Right lobe of liver (tissue), 6 donors: ENCODE data around the gene KANSL1. TPM values are rescaled to one million over a fixed set of nuclear protein-coding genes. Genes with fewer than 3 reads are reported as not detected.
"Not testable (repeated sequence)": the region's sequence is repeated elsewhere in the genome, so short reads cannot be mapped to it uniquely, and the experiment has no call there.

Experiments used
- ATAC-seq, 4 donors: fragments of 200-7000 bp; cut with Tn5 transposase; one replicate each; pipeline ENCODE4 v1.9.1; 2020; ENCODE audit warnings: mild to moderate bottlenecking in 4 of 4, moderate library complexity in 4 of 4
- DNase-seq, 3 donors: peaks; one replicate each; pipeline ENCODE4 v3.0.0-alpha.2; 2020
- H3K27ac ChIP-seq, 3 donors: fragments of 200-600 bp; one replicate each; pipeline ENCODE4 v1.8.0; 2022
- H3K27me3 ChIP-seq, 2 donors: fragments of 200-600 bp; one replicate each; pipeline ENCODE4 v1.8.0; 2022
- H3K36me3 ChIP-seq, 4 donors: fragments of 200-600 bp; sonication (generic) in 1 of 4; one replicate each; pipeline versions ENCODE4 v1.5.1 to v1.8.0; 2017 to 2022; ENCODE audit warnings: control low read depth in 1 of 4
- H3K4me1 ChIP-seq, 4 donors: fragments of 200-600 bp; sonication (generic) in 1 of 4; one replicate each; pipeline versions ENCODE4 v1.5.1 to v1.8.0; 2017 to 2022; ENCODE audit warnings: control low read depth in 1 of 4
- H3K4me3 ChIP-seq, 3 donors: fragments of 200-600 bp; one replicate each; pipeline ENCODE4 v1.8.0; 2022
- H3K9me3 ChIP-seq, 4 donors: fragments of 200-600 bp; sonication (generic) in 1 of 4; one replicate each; pipeline versions ENCODE4 v1.5.1 to v1.8.0; 2017 to 2022; ENCODE audit warnings: control low read depth in 1 of 4
- CTCF ChIP-seq, 4 donors: fragments of 200-600 bp in 3 of 4; fragments of 450-650 bp in 1 of 4; IDR thresholded peaks; one replicate each; pipeline versions ENCODE4 v1.5.1 to v1.8.0; 2016 to 2022; ENCODE audit warnings: antibody characterized with exemption in 4 of 4, mild to moderate bottlenecking in 2 of 4
- POLR2A ChIP-seq: fragments of 450-650 bp; IDR thresholded peaks from one replicate; pipeline ENCODE4 v1.6.1; 2017; ENCODE audit warnings: antibody characterized with exemption, mild to moderate bottlenecking
- WGBS: methylation state at CpG from one replicate; pipeline ENCODE4 v1.1.6; 2018; ENCODE audit warnings: low coverage, low lambda C conversion rate; ENCODE audit not compliant: insufficient coverage; ENCODE audit errors: missing lambda C conversion rate; 5-methylcytosine and 5-hydroxymethylcytosine counted together
- intact Hi-C, 2 donors: fragments of 100-400 bp; cut with DNase I; formaldehyde crosslinking; loops; one replicate each; pipeline versions ENCODE4 v1.11.2 to v1.14.1; 2022
- total RNA-seq, 6 experiments: library from RNA; depleted of rRNA in 2 of 6; stranded (reverse); fragments of >200 nt in 2 of 6; fragmentation: NEBNext Ultra II Directional in 3 of 6; extraction: Animal tissue kit (Norgen Biotek cat#: 25700) in 3 of 6; gene quantifications; one replicate each; pipeline versions ENCODE4 v1.1.0 to v1.2.4, GENCODE V29; 2016 to 2023
- donor health status: DM: no; HTN: yes; CAD: no.
- donor health status: DM: no; HTN: no; CAD: no.
- donor health status: DM: no; HTN: no; CAD: no.
- donor health status: DM: no; HTN: yes; CAD: no.
- donor health status: DM: no; HTN: yes; CAD: no.

Gene KANSL1
- total RNA-seq, 6 experiments from 2014 or later: 23.1 to 29.5 (median 25.9) TPM

DNA sequence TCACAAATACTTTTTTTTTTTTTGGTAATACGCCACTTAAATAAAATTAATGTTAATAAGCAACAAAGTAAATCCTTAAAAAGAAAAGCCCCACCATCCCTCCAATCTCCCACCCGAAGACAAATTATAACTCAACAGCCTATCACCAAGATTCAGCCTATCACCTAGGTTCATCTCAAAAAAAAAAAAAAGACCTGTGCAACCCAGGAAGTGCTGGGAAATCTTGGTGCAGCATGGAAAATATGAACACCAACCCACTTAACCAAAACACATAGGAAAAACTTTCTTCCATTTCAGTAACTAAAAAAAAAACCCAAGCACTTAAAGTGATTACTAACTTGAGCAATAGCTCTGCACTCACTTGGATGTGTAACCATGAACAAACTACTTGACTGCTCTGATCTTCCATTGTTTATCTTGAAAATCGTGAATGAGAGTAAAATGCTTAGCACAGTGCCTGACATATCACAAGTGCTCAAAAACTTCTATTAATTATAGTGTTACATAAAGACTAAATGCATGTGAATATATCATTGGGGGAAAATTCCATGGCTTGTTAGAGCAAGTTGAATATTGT is 103.8 kb downstream of the KANSL1 start:
- H3K27me3 ChIP-seq: no peaks in the 10 kb centered on the region
- DNase-seq (no peak), ATAC-seq (no peak)
- WGBS: 76% methylated on average over 3 of the region's 3 CpGs
- H3K36me3 ChIP-seq: peaks cover 0 to 10% (median 0%) of the 10 kb centered on the region in 4 donors
- H3K27ac ChIP-seq: no peak overlapping the region
- H3K4me1 ChIP-seq: no peaks in the 10 kb centered on the region
- no peak for TF ChIP-seq POLR2A
- no peak for TF ChIP-seq CTCF (IDR thresholded peaks at IDR 0.05)
- intact Hi-C loops: no loop called here
- H3K4me3 ChIP-seq: no peak overlapping the region
- no peaks in the 10 kb centered on the region for H3K9me3 ChIP-seq

GRCh38 chr17:46088595-46088994 is 104.6 kb downstream of the KANSL1 start:
- no peak for ATAC-seq
- no peak overlapping the region for H3K27ac ChIP-seq
- no peak for DNase-seq
- no peaks in the 10 kb centered on the region for H3K4me1 ChIP-seq
- peaks cover 0 to 3% (median 0%) of the 10 kb centered on the region in 4 donors for H3K36me3 ChIP-seq
- TF ChIP-seq POLR2A (no peak), CTCF (IDR thresholded peaks at IDR 0.05) (no peak)
- intact Hi-C loops: no loop called here
- no peak overlapping the region for H3K4me3 ChIP-seq
- 86% methylated on average over 2 of the region's 2 CpGs for WGBS
- H3K27me3 ChIP-seq: no peaks in the 10 kb centered on the region
- H3K9me3 ChIP-seq: no peaks in the 10 kb centered on the region

DNA sequence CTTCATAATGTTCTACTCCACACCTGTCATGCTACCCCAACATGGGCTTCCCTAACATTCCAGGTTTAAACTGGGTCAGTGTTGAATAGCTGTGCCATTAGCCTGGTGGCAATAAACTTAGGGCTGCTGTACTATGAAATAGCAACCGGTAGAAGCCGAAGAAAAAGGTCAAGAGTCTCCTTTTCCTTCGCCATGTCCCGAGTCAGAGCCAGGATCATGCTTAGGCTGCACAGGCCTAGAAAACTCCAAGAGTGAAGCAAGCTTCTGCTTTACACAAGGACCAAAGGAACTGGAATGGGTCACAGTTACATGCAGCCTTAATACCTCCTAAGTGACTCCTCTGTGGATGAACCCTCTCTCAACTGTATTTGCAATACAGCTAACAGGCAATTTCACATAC is 105.4 kb downstream of the KANSL1 start:
- H3K27me3 ChIP-seq, H3K27ac ChIP-seq, H3K36me3 ChIP-seq, ATAC-seq, intact Hi-C loops, H3K9me3 ChIP-seq, H3K4me1 ChIP-seq, DNase-seq, H3K4me3 ChIP-seq: not testable (repeated sequence)
- 100% methylated on average over 2 of the region's 4 CpGs for WGBS

- Histone ChIP-seq H3K36me3 (no peaks in the 10 kb centered on the region), H3K9me3 (no peaks in the 10 kb centered on the region), H3K4me1 (no peaks in the 10 kb centered on the region), H3K4me3 (no peak overlapping the region), H3K27me3 (no peaks in the 10 kb centered on the region), H3K27ac (no peak overlapping the region)
- no CpG with 5 or more reads among the region's 4 CpGs for WGBS
- ATAC-seq (no peak), DNase-seq (no peak)
- TF ChIP-seq POLR2A (no peak), CTCF (IDR thresholded peaks at IDR 0.05) (no peak)
- intact Hi-C loops: no loop called here
Measured at GRCh38 chr17:46086821-46087220, 106.4 kb downstream of the KANSL1 start.

GRCh38 chr17:46085522-46085921 is 107.7 kb downstream of the KANSL1 start:
- Histone ChIP-seq H3K36me3 (no peaks in the 10 kb centered on the region), H3K4me1 (no peaks in the 10 kb centered on the region), H3K9me3 (no peaks in the 10 kb centered on the region), H3K27ac (no peak overlapping the region), H3K27me3 (no peaks in the 10 kb centered on the region), H3K4me3 (no peak overlapping the region)
- DNase-seq (no peak), ATAC-seq (no peak)
- TF ChIP-seq CTCF (IDR thresholded peaks at IDR 0.05) (no peak), POLR2A (no peak)
- 95% methylated on average over 6 of the region's 6 CpGs for WGBS
- intact Hi-C loops: no loop called here
